SH-SY5Y (cell line): Measurements from ENCODE around the gene SMIM13.

Experiments
- GATA2 ChIP-seq: IDR thresholded peaks from 2 replicates; pipeline ENCODE4 v1.6.1; 2011; ENCODE audit warnings: mild to moderate bottlenecking, low read depth, low read length
- GATA3 ChIP-seq: IDR thresholded peaks from 2 replicates; pipeline ENCODE4 v1.6.1; 2011; ENCODE audit warnings: low read depth, mild to moderate bottlenecking, low read length, moderate library complexity

DNA sequence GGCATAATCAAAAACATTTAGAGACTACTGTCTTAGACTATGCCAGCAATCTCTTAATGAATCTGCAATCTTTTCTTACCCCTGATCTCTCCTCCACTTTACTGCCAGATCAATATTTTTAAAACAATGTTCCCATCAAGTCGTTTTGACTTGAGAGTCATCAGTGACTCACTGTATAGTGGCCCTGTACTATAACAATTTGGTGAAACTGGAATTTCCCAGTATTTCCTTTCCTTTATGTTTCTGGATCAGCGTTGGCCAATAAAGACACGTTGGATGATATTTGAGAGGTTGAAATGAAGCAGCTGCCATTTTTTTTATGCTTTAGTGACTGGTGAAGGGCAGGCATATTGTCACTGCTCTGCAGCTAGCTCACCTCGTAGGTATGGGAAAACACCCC is 10.1 kb upstream of the SMIM13 start:
- TF ChIP-seq GATA3 (no peak), GATA2 (no peak)
